Calu3 (cell line): ENCODE measurements around the gene IFRD1. TPM values are rescaled to one million over a fixed set of nuclear protein-coding genes. Genes with fewer than 3 reads are reported as not detected.

ENCODE experiments used
- BruUV-seq: library from RNA; stranded (reverse); fragments of 400-500 nt; replicated peaks from 2 replicates; lab custom pipeline; 2021; lab: Mats Ljungman, UMichigan
- CTCF ChIA-PET: fragments of 300-600 bp; sonication (Branson Sonifier 250); formaldehyde crosslinking; loops from one replicate; lab custom pipeline; 2022; ENCODE audit warnings: antibody characterized with exemption; lab: Charles Lee
- DNase-seq: peaks from one replicate; pipeline ENCODE4 v3.0.0; 2022
- H3K27ac Mint-ChIP-seq: one replicate; pipeline ENCODE4 v1.8.0; 2022; ENCODE audit warnings: mixed read lengths; ENCODE audit not compliant: unreplicated experiment
- H3K27me3 Mint-ChIP-seq: one replicate; pipeline ENCODE4 v1.8.0; 2022; ENCODE audit warnings: mixed read lengths; ENCODE audit not compliant: unreplicated experiment
- H3K36me3 Mint-ChIP-seq: one replicate; pipeline ENCODE4 v1.8.0; 2022; ENCODE audit warnings: mild to moderate bottlenecking, moderate library complexity, mixed read lengths; ENCODE audit not compliant: insufficient read depth, unreplicated experiment
- H3K4me1 Mint-ChIP-seq: one replicate; pipeline ENCODE4 v1.8.0; 2022; ENCODE audit warnings: mild to moderate bottlenecking, low read depth, mixed read lengths; ENCODE audit not compliant: unreplicated experiment
- H3K4me3 Mint-ChIP-seq: one replicate; pipeline ENCODE4 v1.8.0; 2022; ENCODE audit warnings: mild to moderate bottlenecking, low read depth, moderate library complexity, mixed read lengths; ENCODE audit not compliant: unreplicated experiment
- H3K9me3 Mint-ChIP-seq: one replicate; pipeline ENCODE4 v1.8.0; 2022; ENCODE audit warnings: low read depth, mixed read lengths; ENCODE audit not compliant: unreplicated experiment
- CTCF ChIP-seq: fragments of 200-600 bp; IDR thresholded peaks from one replicate; pipeline ENCODE4 v1.8.0; 2022; ENCODE audit warnings: antibody characterized with exemption; ENCODE audit not compliant: unreplicated experiment
- intact Hi-C: fragments of 100-400 bp; cut with micrococcal nuclease; formaldehyde crosslinking; loops from one replicate; pipeline ENCODE4 v1.10.0; 2022; ENCODE audit not compliant: unreplicated experiment
- total RNA-seq: library from RNA; stranded (reverse); gene quantifications from 2 replicates; pipeline ENCODE4 v1.2.3, GENCODE V29; 2022

IFRD1 gene
- total RNA-seq, 1 experiment from 2014 or later = 44.6 TPM

GRCh38 chr7:112476390-112477052 is 26.3 kb downstream of the IFRD1 start:
- no peak overlapping the region for H3K4me3 Mint-ChIP-seq
- intact Hi-C loops = no loop called here
- BruUV-seq = no TSS peak
- peaks cover 6% of the 10 kb centered on the region for H3K4me1 Mint-ChIP-seq
- H3K36me3 Mint-ChIP-seq = peaks cover 27% of the 10 kb centered on the region
- no peak for DNase-seq
- no peak overlapping the region for H3K27ac Mint-ChIP-seq
- TF ChIP-seq CTCF = no peak
- CTCF ChIA-PET = interaction anchor here (1.0 kb wide), 1 partner anchor 8 kb away, joined by 3 read pairs; no protein-coding TSS in a partner anchor
- H3K9me3 Mint-ChIP-seq = no peaks in the 10 kb centered on the region
- H3K27me3 Mint-ChIP-seq = no peaks in the 10 kb centered on the region

- DNase-seq = no peak
- Mint-ChIP-seq H3K4me3 (no peak overlapping the region), H3K9me3 (no peaks in the 10 kb centered on the region), H3K4me1 (peaks cover 7% of the 10 kb centered on the region), H3K36me3 (peaks cover 13% of the 10 kb centered on the region), H3K27me3 (no peaks in the 10 kb centered on the region), H3K27ac (peak overlapping the region; percentile 27)
- CTCF ChIA-PET = no interaction called here
- intact Hi-C loops = loop anchor here (5.0 kb wide), 1 partner anchor 739 kb away; no protein-coding TSS in a partner anchor
- BruUV-seq = no TSS peak
- TF ChIP-seq CTCF = no peak
These were observed 31.0 kb downstream of the IFRD1 start for GRCh38 chr7:112481121-112481736.

- intact Hi-C loops = loop anchor here (5.0 kb wide), 1 partner anchor 740 kb away; no protein-coding TSS in a partner anchor
- CTCF ChIA-PET = no interaction called here
These were observed 31.8 kb downstream of the IFRD1 start for GRCh38 chr7:112481833-112482670.

More at GRCh38 chr7:112481833-112482670, 31.8 kb downstream of the IFRD1 start:
- Mint-ChIP-seq H3K36me3 (peaks cover 16% of the 10 kb centered on the region), H3K4me3 (no peak overlapping the region), H3K4me1 (peaks cover 7% of the 10 kb centered on the region), H3K27me3 (no peaks in the 10 kb centered on the region), H3K9me3 (no peaks in the 10 kb centered on the region), H3K27ac (no peak overlapping the region)
- peak; percentile 41 for DNase-seq
- BruUV-seq = no TSS peak
- TF ChIP-seq CTCF = no peak
